HepG2 (cell line): ENCODE measurements around the gene RTEL1. TPM values are rescaled to one million over a fixed set of nuclear protein-coding genes. Genes with fewer than 3 reads are reported as not detected.

Experiments
- AGO1 ChIP-seq: fragments of 200-400 bp; formaldehyde crosslinking; IDR thresholded peaks from 2 replicates; pipeline ENCODE4 v1.6.1; 2017; ENCODE audit warnings: mild to moderate bottlenecking, low read depth, low read length, moderate library complexity; ENCODE audit not compliant: poor library complexity, severe bottlenecking
- CENPT ChIP-seq: sonication (generic); formaldehyde crosslinking; IDR thresholded peaks from 2 replicates; pipeline ENCODE4 v1.8.0; 2022; ENCODE audit warnings: low read depth, mild to moderate bottlenecking, moderate library complexity, missing genetic modification reagents
- CHD4 ChIP-seq: fragments of 200-600 bp; sonication (generic); IDR thresholded peaks from 2 replicates; pipeline ENCODE4 v1.7.0; 2017; ENCODE audit warnings: mild to moderate bottlenecking, low read length, borderline replicate concordance
- CREM ChIP-seq, 2 experiments: sonication (generic) in 1 of 2; formaldehyde crosslinking in 1 of 2; IDR thresholded peaks; 2 replicates each; pipeline versions ENCODE4 v1.4.0 to v1.6.1; 2016 to 2020; ENCODE audit warnings: antibody characterized with exemption in 1 of 2, mild to moderate bottlenecking in 1 of 2, missing genetic modification reagents in 1 of 2
- DMAP1 ChIP-seq: IDR thresholded peaks from 2 replicates; pipeline ENCODE4 v1.6.1; 2016
- E2F2 ChIP-seq: sonication (generic); formaldehyde crosslinking; IDR thresholded peaks from 2 replicates; pipeline ENCODE4 v1.4.0; 2020; ENCODE audit warnings: missing genetic modification reagents, borderline replicate concordance
- EP300 ChIP-seq, 3 experiments: sonication (generic) in 1 of 3; formaldehyde crosslinking in 1 of 3; IDR thresholded peaks; 2 replicates each; pipeline versions ENCODE4 v1.5.1 to v1.6.1; 2011 to 2020; ENCODE audit warnings: low read depth in 2 of 3, low read length in 2 of 3, borderline replicate concordance in 1 of 3, improper control_type of control experiment in 1 of 3, mild to moderate bottlenecking in 1 of 3, missing genetic modification reagents in 1 of 3, moderate library complexity in 1 of 3
- FIP1L1 ChIP-seq: fragments of 200-400 bp; formaldehyde crosslinking; IDR thresholded peaks from 2 replicates; pipeline ENCODE4 v1.6.1; 2018; ENCODE audit warnings: low read depth, mild to moderate bottlenecking, low read length, moderate library complexity, borderline replicate concordance; ENCODE audit not compliant: insufficient read depth
- KLF11 ChIP-seq: IDR thresholded peaks from 2 replicates; pipeline ENCODE4 v1.6.1; 2016; ENCODE audit warnings: missing compliant biosample characterization
- MLLT10 ChIP-seq: sonication (generic); formaldehyde crosslinking; IDR thresholded peaks from 2 replicates; pipeline ENCODE4 v1.4.0; 2020; ENCODE audit warnings: missing genetic modification reagents
- NR2C2 ChIP-seq: sonication (generic); formaldehyde crosslinking; IDR thresholded peaks from 2 replicates; pipeline ENCODE4 v1.4.0; 2020; ENCODE audit warnings: missing genetic modification reagents, mild to moderate bottlenecking, moderate library complexity, borderline replicate concordance
- PAF1 ChIP-seq: IDR thresholded peaks from 2 replicates; pipeline ENCODE4 v1.6.1; 2016; ENCODE audit warnings: missing genetic modification reagents, missing compliant biosample characterization
- SETDB1 ChIP-seq: sonication (generic); formaldehyde crosslinking; IDR thresholded peaks from 2 replicates; pipeline ENCODE4 v1.5.1; 2020; ENCODE audit warnings: missing genetic modification reagents, mild to moderate bottlenecking, borderline replicate concordance
- SPEN ChIP-seq: sonication (generic); formaldehyde crosslinking; IDR thresholded peaks from 2 replicates; pipeline ENCODE4 v1.5.1; 2020; ENCODE audit warnings: low read depth, mild to moderate bottlenecking, missing genetic modification reagents
- SSRP1 ChIP-seq: IDR thresholded peaks from 2 replicates; pipeline ENCODE4 v1.6.1; 2016; ENCODE audit warnings: control low read depth
- ZBTB21 ChIP-seq: sonication (generic); formaldehyde crosslinking; IDR thresholded peaks from 2 replicates; pipeline ENCODE4 v1.4.0; 2020; ENCODE audit warnings: missing genetic modification reagents
- ZC3H13 ChIP-seq: sonication (generic); formaldehyde crosslinking; IDR thresholded peaks from 2 replicates; pipeline ENCODE4 v1.8.1; 2023; ENCODE audit warnings: mild to moderate bottlenecking, missing genetic modification reagents, moderate library complexity
- ZNF12 ChIP-seq: sonication (generic); formaldehyde crosslinking; IDR thresholded peaks from 2 replicates; pipeline ENCODE4 v1.5.0; 2020; ENCODE audit warnings: missing genetic modification reagents
- ZNF138 ChIP-seq: sonication (generic); formaldehyde crosslinking; IDR thresholded peaks from 2 replicates; pipeline ENCODE4 v1.5.0; 2020; ENCODE audit warnings: mild to moderate bottlenecking, low read depth, missing genetic modification reagents
- ZNF383 ChIP-seq: sonication (generic); formaldehyde crosslinking; IDR thresholded peaks from 2 replicates; pipeline ENCODE4 v1.4.0; 2020; ENCODE audit warnings: missing genetic modification reagents, mild to moderate bottlenecking, borderline replicate concordance
- ZNF607 ChIP-seq: sonication (generic); formaldehyde crosslinking; IDR thresholded peaks from 2 replicates; pipeline ENCODE4 v1.5.1; 2020; ENCODE audit warnings: missing genetic modification reagents, mild to moderate bottlenecking, borderline replicate concordance
- ZNF773 ChIP-seq: sonication (generic); formaldehyde crosslinking; IDR thresholded peaks from 2 replicates; pipeline ENCODE4 v1.4.0; 2020; ENCODE audit warnings: missing genetic modification reagents, borderline replicate concordance
- polyA plus RNA-seq, 8 experiments: library from polyadenylated mRNA; depleted of rRNA in 3 of 8; stranded (reverse) in 7 of 8; unstranded in 1 of 8; fragments of >200 nt; fragmentation: Illumina TruSeq in 4 of 8; extraction: Trizol in 4 of 8; gene quantifications; 2 replicates each; pipeline versions ENCODE4 v1.2.1 to v1.2.3, GENCODE V29; 2011 to 2016; ENCODE audit warnings: low read depth in 4 of 8, missing spikeins in 1 of 8, mixed read lengths in 1 of 8; ENCODE audit not compliant: insufficient read depth in 1 of 8
- total RNA-seq, 5 experiments: library from RNA; depleted of rRNA; stranded (reverse); fragments of >200 nt; fragmentation: Illumina TruSeq; extraction: Trizol; gene quantifications; 2 replicates each; pipeline ENCODE4 v1.2.3, GENCODE V29; 2016; ENCODE audit warnings: low read depth in 1 of 5
- TF ChIP-seq, protein P1 (sequence below): sonication (generic); formaldehyde crosslinking; IDR thresholded peaks from 2 replicates; pipeline ENCODE4 v1.5.0; 2020; ENCODE audit warnings: mild to moderate bottlenecking, missing genetic modification reagents
- TF ChIP-seq, protein P2 (sequence below): sonication (generic); formaldehyde crosslinking; IDR thresholded peaks from 2 replicates; pipeline ENCODE4 v1.8.1; 2023; ENCODE audit warnings: mild to moderate bottlenecking, moderate library complexity, missing genetic modification reagents

Gene RTEL1
- total and polyA plus RNA-seq, 2 of the 13 experiments (the other 11 are each of a cell fraction or from before 2014, with no cell fraction given), result 21.8 to 36.4 TPM

DNA sequence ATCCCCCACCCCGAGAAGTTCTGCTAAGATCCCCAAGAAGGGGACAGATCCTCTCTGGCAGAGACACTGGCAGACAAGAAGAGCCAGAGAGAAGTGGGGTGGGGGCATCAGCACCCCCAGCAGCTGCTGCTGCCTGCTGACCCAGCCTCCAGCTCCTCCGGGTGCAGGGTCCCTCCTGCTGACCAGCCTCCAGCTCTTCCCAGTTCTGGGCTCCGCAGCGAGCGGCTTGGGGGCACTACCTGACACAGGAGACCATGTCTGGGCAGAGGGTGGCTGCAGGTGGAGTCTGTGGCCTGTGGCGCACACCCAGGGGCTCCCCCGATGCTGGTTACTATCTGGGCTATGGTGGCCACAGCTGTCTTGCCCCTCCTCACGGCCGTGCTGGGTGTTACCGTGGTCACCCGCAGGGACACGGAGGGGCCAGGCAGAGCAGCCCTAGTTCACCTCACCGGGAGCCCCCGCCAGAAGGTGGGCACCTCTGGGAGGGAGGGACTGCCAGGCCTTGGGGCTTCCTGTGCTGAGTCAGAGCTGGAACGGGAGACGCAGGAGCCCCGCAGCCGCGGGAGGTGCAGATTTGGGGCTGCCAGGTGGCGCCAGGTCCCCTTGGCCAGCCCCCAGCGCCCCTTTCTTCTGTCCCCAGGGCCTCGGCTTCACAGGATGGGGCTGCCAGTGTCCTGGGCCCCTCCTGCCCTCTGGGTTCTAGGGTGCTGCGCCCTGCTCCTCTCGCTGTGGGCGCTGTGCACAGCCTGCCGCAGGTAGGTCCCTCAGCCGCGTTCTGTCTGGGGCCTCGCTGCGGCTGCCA lies 79.0 kb downstream of the RTEL1 start (continued):
- TF ChIP-seq ZC3H13 (CRISPR knock-in tag), result 0 out of 2 replicates have a peak, but pooled peaks have one; percentile 33
- TF ChIP-seq CENPT, result no peak
- no peak for TF ChIP-seq CREM (IDR thresholded peaks at IDR 0.05)
- TF ChIP-seq CREM (CRISPR knock-in tag; IDR thresholded peaks at IDR 0.05), result no peak
- no peak for TF ChIP-seq ZBTB21 (CRISPR knock-in tag)
- no peak for TF ChIP-seq SETDB1
- TF ChIP-seq ZNF607, result no peak
- no peak; the same call in 1 of the 2 replicates for TF ChIP-seq SSRP1 (CRISPR knock-in tag)
- TF ChIP-seq EP300 (IDR thresholded peaks at IDR 0.05; ENCODE audit: low read depth in 2 of 2, low read length in 2 of 2), result no peak
- no peak for TF ChIP-seq EP300 (CRISPR knock-in tag; IDR thresholded peaks at IDR 0.05; ENCODE audit: borderline replicate concordance)
- peak; percentile 90; the same call in 1 of the 2 replicates for TF ChIP-seq FIP1L1
- TF ChIP-seq, protein P1, sequence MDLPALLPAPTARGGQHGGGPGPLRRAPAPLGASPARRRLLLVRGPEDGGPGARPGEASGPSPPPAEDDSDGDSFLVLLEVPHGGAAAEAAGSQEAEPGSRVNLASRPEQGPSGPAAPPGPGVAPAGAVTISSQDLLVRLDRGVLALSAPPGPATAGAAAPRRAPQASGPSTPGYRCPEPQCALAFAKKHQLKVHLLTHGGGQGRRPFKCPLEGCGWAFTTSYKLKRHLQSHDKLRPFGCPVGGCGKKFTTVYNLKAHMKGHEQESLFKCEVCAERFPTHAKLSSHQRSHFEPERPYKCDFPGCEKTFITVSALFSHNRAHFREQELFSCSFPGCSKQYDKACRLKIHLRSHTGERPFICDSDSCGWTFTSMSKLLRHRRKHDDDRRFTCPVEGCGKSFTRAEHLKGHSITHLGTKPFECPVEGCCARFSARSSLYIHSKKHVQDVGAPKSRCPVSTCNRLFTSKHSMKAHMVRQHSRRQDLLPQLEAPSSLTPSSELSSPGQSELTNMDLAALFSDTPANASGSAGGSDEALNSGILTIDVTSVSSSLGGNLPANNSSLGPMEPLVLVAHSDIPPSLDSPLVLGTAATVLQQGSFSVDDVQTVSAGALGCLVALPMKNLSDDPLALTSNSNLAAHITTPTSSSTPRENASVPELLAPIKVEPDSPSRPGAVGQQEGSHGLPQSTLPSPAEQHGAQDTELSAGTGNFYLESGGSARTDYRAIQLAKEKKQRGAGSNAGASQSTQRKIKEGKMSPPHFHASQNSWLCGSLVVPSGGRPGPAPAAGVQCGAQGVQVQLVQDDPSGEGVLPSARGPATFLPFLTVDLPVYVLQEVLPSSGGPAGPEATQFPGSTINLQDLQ (CRISPR knock-in tag), result peak; percentile 68; the same call in 1 of the 2 replicates
- no peak; the same call in 1 of the 2 replicates for TF ChIP-seq KLF11 (CRISPR knock-in tag)
- TF ChIP-seq DMAP1 (CRISPR knock-in tag), result no peak
- 0 out of 2 replicates have a peak, but pooled peaks have one; percentile 36 for TF ChIP-seq PAF1 (CRISPR knock-in tag)
- no peak for TF ChIP-seq ZNF12 (CRISPR knock-in tag)
- TF ChIP-seq ZNF383 (CRISPR knock-in tag), result no peak
- peak; percentile 35; the same call in 1 of the 2 replicates for TF ChIP-seq SPEN (CRISPR knock-in tag)
- TF ChIP-seq NR2C2 (CRISPR knock-in tag), result no peak
- TF ChIP-seq E2F2 (CRISPR knock-in tag), result 0 out of 2 replicates have a peak, but pooled peaks have one; percentile 38
- peak; percentile 97 for TF ChIP-seq AGO1
- 0 out of 2 replicates have a peak, but pooled peaks have one; percentile 40 for TF ChIP-seq ZNF773
- TF ChIP-seq, protein P2, sequence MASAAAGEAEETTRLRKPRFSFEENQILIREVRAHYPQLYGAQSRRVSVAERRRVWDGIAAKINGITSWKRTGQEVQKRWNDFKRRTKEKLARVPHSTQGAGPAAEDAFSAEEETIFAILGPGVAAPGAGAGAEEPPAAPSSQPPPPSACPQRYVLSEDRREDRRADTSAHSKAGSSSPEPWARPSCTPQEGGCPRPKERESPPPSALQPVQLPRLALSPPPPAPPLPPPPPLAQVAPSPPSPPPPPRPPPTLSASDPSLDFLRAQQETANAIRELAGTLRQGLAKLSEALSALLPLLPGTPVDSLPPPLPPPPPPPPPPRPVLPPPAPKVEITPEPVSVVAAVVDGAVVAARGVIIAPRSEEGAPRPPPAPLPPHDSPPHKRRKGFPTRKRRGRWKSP (CRISPR knock-in tag), result peak; percentile 63; the same call in 1 of the 2 replicates
- no peak; the same call in 1 of the 2 replicates for TF ChIP-seq ZNF138 (CRISPR knock-in tag)
- TF ChIP-seq CHD4, result no peak
- no peak for TF ChIP-seq MLLT10 (CRISPR knock-in tag)
